Effector CD8-positive, alpha-beta T cell (primary cell): Measurements from ENCODE around the gene SERTM1.

Experiments
- DNase-seq: peaks from one replicate; lab custom pipeline; 2025; lab: John Stamatoyannopoulos, UW

SERTM1 gene

GRCh38 chr13:36710396-36710795 is 36.6 kb downstream of the SERTM1 start:
- no peak for DNase-seq

DNA sequence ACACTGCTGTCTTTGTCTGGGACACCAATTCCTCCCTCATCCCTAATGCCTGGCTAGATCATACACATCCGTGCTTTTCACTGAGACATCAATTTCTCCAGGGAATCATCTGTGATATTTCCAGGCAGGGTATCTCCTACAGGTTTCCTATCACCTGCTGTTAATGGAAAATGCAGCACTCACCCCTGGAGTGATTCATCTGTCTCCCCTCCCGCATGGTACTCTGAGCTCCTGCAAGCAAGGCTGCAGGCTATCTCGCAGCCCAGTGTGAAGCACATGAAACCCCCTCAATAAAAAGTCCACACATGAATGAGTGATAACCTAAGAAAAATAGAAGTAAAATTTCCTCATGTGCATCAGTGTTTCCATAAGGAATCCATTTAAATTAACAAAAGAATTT is 38.5 kb downstream of the SERTM1 start:
- DNase-seq, result no peak

- DNase-seq, result no peak
Measured at GRCh38 chr13:36712770-36713169, 39.0 kb downstream of the SERTM1 start.

DNA sequence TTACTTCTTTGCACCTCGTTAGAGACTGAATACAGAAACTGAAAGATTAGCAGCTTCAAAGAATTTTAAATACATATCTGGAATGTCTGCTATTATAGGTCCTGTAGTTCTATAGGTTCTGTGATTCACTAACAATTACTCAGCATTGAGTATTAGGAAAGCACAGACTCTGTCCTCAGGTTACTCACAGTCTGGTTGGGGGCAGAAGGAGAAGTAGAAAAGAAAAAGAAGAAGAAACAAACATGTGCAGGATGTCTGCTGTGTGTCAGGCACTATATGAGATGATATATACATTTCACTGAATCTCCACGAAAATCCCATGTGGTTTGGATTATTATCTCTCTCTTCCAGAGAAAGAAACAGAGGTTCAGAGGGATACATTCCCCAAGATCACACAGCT is 40.1 kb downstream of the SERTM1 start:
- DNase-seq, result no peak

DNA sequence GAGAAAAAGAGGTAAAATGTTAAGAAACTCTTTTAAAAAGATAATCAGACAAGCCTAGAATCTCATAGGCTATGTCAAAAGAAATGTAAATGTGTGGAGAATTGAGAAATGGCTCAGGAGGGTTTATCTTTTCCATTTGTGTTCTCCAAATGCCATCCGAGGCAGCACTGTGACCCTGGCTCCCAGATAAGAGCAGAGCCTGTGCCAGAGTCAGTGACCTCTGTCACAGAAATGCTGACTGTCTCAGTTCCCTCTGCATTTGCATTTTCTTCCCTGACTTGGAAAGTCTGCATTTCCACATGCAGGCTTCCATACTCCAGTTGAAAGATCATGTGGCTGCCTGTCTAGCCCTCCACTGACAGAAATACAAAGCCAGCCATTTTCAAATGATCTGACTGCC is 42.0 kb downstream of the SERTM1 start:
- no peak for DNase-seq

GRCh38 chr13:36717017-36717416 is 43.2 kb downstream of the SERTM1 start:
- DNase-seq, result no peak

GRCh38 chr13:36717966-36718545 is 44.2 kb downstream of the SERTM1 start:
- DNase-seq, result no peak

DNA sequence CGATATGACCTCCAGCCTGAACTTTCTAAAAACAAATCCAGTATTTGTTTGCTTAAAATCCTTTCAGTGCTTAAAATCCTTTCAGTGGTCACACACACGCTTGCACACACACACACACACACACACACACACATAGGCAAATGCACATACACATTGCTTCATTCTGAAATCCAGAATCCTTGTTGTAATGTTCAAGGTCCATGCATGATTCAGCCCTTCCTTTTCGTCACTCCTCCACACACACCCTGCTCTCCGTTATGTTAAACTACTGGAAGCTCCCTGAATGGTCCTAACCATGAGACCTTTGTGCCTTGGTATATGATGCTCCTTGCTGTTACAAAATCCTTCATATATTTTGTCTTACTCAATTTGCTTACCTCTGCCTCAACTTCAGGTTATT is 44.9 kb downstream of the SERTM1 start:
- no peak for DNase-seq

DNA sequence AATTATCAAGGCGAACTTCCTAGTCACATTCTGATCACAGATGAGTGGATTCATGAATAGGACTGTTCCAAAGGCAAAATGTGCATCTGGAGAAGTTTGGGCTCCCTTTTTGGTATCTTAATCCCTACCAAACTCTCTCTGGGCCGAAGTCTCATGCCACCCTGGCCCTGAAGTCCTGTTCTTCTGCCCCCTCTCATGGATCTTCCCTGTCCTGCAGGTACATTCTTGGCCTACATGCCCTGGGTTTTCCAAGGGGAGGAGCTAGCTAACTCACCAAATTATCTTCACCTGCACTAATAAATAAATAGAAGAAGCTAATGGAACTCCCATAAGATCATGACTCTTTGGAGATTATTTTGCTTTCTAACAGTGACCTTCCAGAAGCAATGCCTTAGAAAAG is 50.3 kb downstream of the SERTM1 start:
- no peak for DNase-seq

GRCh38 chr13:36725936-36726335 is 52.1 kb downstream of the SERTM1 start:
- DNase-seq, result no peak

- no peak for DNase-seq
Measured at GRCh38 chr13:36728006-36728405, 54.2 kb downstream of the SERTM1 start.

- DNase-seq, result no peak
Measured at GRCh38 chr13:36736119-36736726, 62.4 kb downstream of the SERTM1 start.

DNA sequence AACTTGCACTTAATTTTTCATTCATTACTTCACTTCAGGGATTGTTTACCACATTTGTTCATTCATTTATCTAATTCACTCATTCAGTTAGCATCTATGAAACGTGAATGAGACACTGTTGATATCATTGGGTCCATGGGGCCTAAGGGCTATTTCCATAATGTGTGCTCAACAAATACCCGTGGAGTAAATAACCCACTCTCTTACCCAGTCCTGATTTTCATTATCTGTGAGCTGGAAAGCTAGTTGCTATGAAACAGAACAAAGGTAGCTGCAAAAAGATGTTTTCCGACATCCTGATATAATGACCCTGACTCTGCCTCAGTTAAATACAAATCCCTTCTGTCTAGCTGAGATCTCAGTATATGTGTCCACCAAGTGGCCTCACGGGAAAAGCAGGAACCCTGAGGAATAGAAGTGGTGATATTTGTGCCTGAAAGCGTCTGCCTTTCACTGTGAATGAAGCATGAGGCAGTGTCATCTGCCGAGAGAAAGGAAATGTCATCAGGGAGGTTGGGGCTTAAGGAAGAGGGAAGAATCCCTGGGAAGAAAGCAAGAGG is 63.8 kb downstream of the SERTM1 start:
- DNase-seq, result no peak

GRCh38 chr13:36745436-36745835 is 71.6 kb downstream of the SERTM1 start:
- no peak for DNase-seq

GRCh38 chr13:36746051-36746450 is 72.2 kb downstream of the SERTM1 start:
- DNase-seq, result no peak
